Testis (tissue), 2 donors: ENCODE data around the gene TOLLIP.

Experiments
- CTCF ChIP-seq, 3 experiments: fragments of 450-650 bp in 2 of 3; fragments of 200-600 bp in 1 of 3; sonication (generic) in 1 of 3; IDR thresholded peaks; one replicate each; pipeline ENCODE4 v1.5.1; 2016 to 2019; ENCODE audit warnings: antibody characterized with exemption in 3 of 3, mild to moderate bottlenecking in 2 of 3, moderate library complexity in 1 of 3
- POLR2A ChIP-seq: fragments of 450-650 bp; IDR thresholded peaks from one replicate; pipeline ENCODE4 v1.6.1; 2017; ENCODE audit warnings: antibody characterized with exemption, mild to moderate bottlenecking, moderate library complexity

- no peak for TF ChIP-seq POLR2A
- no peak for TF ChIP-seq CTCF (IDR thresholded peaks at IDR 0.05)
These were observed 54.3 kb downstream of the TOLLIP start for GRCh38 chr11:1255151-1255550.
